Bronchial epithelial cell (primary cell): ENCODE measurements around the gene C12orf50. TPM values are rescaled to one million over a fixed set of nuclear protein-coding genes. Genes with fewer than 3 reads are reported as not detected.

Experiments
- DNase-seq: peaks from one replicate; pipeline ENCODE4 v3.0.0-alpha.2; 2010; ENCODE audit warnings: low read depth
- FAIRE-seq: peaks from 2 replicates; lab custom pipeline; 2011; peaks lifted over from hg19 to GRCh38; lab: Jason Lieb, UNC
- H3K27me3 ChIP-seq: 2 replicates; pipeline ENCODE4 v1.5.1; 2011; ENCODE audit warnings: low read length; ENCODE audit not compliant: control insufficient read depth, insufficient read depth
- H3K36me3 ChIP-seq: 2 replicates; pipeline ENCODE4 v1.5.1; 2011; ENCODE audit warnings: low read length; ENCODE audit not compliant: control insufficient read depth, insufficient read depth
- H3K4me3 ChIP-seq: 2 replicates; pipeline ENCODE4 v1.5.1; 2011; ENCODE audit warnings: mild to moderate bottlenecking, low read depth, low read length, control low read depth
- CTCF ChIP-seq: IDR thresholded peaks from 2 replicates; pipeline ENCODE4 v1.5.1; 2011; ENCODE audit warnings: mild to moderate bottlenecking, moderate library complexity, low read length, control low read depth, inconsistent platforms; ENCODE audit not compliant: insufficient read depth, severe bottlenecking
- total RNA-seq: library from RNA; depleted of rRNA; stranded (reverse); fragments of >200 nt; gene quantifications from 2 replicates; pipeline ENCODE4 v1.2.1, GENCODE V29; 2014

Gene C12orf50
- total RNA-seq, 1 donor from 2014 or later: not detected

GRCh38 chr12:87988534-87988933, 40.7 kb downstream of the C12orf50 start:
- DNase-seq (no peak), FAIRE-seq (no peak)
- Histone ChIP-seq H3K27me3 (no peaks in the 10 kb centered on the region), H3K4me3 (no peak overlapping the region), H3K36me3 (no peaks in the 10 kb centered on the region)
- TF ChIP-seq CTCF: no peak

DNA sequence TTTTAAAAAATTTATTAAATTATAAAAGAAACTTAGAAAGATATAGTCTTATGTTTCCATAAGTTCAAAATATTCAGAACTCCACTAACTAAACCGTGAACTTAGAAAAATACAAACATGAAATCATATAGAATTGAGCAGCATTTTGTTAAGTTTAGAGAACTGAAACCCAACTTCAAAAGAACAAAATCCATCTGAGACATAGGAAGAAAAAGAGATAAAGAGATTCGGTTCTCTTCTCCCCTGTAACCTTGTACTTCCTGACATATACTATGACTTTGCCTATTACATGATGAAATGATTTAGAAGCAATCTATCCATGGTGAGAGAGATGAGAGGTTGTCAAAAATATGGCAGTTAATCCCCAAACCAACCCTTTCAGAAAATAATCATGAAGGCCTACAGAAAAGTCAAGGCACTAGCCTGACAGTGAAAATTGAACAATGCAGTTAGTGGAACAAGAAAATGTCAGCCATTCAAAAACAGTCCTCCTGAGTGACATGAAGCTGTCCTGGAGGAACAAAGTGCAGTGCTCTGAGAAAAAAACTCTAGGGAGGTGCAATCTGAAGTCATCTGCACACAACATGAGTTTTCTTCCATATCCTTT, 44.0 kb downstream of the C12orf50 start:
- no peak for TF ChIP-seq CTCF
- no peak for DNase-seq
- Histone ChIP-seq H3K4me3 (no peak overlapping the region), H3K36me3 (no peaks in the 10 kb centered on the region), H3K27me3 (no peaks in the 10 kb centered on the region)
- no peak for FAIRE-seq

DNA sequence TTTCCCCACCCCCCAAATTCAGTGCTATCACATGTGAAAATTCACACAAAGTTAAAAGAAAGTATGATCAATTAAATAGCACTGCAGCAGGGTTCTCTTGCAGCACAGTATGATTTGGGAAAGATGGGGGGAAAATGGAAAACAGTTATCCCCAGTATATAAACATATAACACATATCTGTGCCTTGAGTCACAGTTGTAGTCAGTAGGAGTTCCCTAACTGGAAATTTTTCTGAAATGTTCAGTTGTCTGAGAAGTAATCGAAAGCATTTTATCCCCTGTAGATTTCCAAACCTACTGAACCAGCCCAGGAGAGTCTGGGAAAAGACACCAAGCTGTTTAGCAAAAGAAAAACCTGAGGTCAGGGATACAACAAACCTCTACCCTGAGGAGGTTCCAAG, 47.0 kb downstream of the C12orf50 start:
- FAIRE-seq (no peak), DNase-seq (no peak)
- Histone ChIP-seq H3K27me3 (no peaks in the 10 kb centered on the region), H3K36me3 (no peaks in the 10 kb centered on the region), H3K4me3 (no peak overlapping the region)
- TF ChIP-seq CTCF: no peak

- TF ChIP-seq CTCF: no peak
- DNase-seq (no peak), FAIRE-seq (no peak)
- no peak overlapping the region for H3K4me3 ChIP-seq
- no peaks in the 10 kb centered on the region for H3K27me3 ChIP-seq
- H3K36me3 ChIP-seq: no peaks in the 10 kb centered on the region
Observed at GRCh38 chr12:87981495-87981894, 47.7 kb downstream of the C12orf50 start.

GRCh38 chr12:87975879-87976278, 53.3 kb downstream of the C12orf50 start:
- Histone ChIP-seq H3K4me3 (no peak overlapping the region), H3K36me3 (no peaks in the 10 kb centered on the region), H3K27me3 (no peaks in the 10 kb centered on the region)
- no peak for DNase-seq
- no peak for TF ChIP-seq CTCF
- no peak for FAIRE-seq

DNA sequence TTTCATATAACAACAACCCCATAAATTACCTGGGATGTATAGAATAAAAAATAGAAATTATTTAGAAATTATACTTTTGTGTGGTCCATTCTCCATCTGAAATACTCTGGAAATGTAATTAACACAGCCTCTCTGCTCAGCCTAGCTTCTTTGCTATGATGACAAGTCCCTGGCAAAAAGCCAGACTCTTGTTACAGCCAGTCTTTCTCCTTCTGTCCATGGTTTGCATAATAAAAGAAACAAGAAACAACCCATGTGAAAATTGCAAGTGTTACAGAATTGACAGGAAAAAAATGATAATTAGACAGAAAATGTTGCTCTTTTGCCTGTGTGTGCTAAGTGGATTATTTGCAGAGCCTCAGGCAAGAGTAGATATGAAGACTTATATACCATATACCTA, 61.3 kb downstream of the C12orf50 start:
- no peaks in the 10 kb centered on the region for H3K36me3 ChIP-seq
- no peak overlapping the region for H3K4me3 ChIP-seq
- no peaks in the 10 kb centered on the region for H3K27me3 ChIP-seq
- peak; percentile 42 for DNase-seq
- TF ChIP-seq CTCF: no peak
- FAIRE-seq: no peak
